ENCODE data around the gene PSME3IP1. TPM values are rescaled to one million over a fixed set of nuclear protein-coding genes. Genes with fewer than 3 reads are reported as not detected.

PSME3IP1 gene
- total RNA-seq, 4 donors from 2014 or later: 64.7 to 96.3 (median 78.9) TPM

DNA sequence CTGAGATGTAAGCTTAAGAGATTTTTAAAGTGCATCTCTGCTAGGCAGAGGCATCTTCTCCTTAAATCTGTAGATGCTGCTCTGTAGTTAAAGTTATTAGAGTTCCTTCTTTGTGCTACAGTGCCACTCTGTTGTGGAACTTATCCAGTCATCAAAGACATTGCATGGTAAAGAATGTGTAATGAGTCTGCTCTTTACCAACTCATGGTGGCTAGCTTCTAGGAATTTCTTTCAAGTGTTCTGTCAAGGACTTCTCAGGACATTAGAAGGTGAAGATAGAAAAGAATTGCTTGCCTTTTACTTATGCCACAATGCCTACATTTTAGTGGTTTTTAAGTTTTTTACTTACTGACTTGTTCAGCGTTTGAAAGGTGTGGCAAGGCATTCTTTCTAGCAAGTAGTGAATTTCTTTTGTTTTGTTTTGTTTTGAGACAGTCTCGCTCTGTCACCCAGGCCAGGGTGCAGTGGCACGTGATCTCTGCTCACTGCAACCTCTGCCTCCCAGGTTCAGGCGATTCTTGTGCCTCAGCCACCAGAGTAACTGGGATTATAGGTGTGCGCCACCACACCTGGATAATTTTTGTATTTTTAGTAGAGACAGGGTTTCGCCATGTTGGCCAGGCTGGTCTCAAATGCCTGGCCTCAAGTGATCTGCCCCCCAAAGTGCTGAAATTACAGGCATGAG is 39.0 kb upstream of the PSME3IP1 start:
- TF ChIP-seq POLR2A (IDR thresholded peaks at IDR 0.05): no peak
- TF ChIP-seq, protein P1, sequence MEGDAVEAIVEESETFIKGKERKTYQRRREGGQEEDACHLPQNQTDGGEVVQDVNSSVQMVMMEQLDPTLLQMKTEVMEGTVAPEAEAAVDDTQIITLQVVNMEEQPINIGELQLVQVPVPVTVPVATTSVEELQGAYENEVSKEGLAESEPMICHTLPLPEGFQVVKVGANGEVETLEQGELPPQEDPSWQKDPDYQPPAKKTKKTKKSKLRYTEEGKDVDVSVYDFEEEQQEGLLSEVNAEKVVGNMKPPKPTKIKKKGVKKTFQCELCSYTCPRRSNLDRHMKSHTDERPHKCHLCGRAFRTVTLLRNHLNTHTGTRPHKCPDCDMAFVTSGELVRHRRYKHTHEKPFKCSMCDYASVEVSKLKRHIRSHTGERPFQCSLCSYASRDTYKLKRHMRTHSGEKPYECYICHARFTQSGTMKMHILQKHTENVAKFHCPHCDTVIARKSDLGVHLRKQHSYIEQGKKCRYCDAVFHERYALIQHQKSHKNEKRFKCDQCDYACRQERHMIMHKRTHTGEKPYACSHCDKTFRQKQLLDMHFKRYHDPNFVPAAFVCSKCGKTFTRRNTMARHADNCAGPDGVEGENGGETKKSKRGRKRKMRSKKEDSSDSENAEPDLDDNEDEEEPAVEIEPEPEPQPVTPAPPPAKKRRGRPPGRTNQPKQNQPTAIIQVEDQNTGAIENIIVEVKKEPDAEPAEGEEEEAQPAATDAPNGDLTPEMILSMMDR (IDR thresholded peaks at IDR 0.05): no peak
- intact Hi-C loops (cut with DNase I): no loop called here
- Histone ChIP-seq H3K36me3 (peaks cover 35 to 38% of the 10 kb centered on the region in 2 donors), H3K4me1 (peaks cover 18 to 28% of the 10 kb centered on the region in 2 donors), H3K27me3 (no peaks in the 10 kb centered on the region), H3K4me3 (replicated peaks in 1 of 3) (no peak overlapping the region), H3K27ac (peak overlapping the region; percentile 33 to 77 (median 54)), H3K9me3 (no peaks in the 10 kb centered on the region)
- peak; percentile 65 to 77 for DNase-seq
- WGBS, 2 donors: 54 to 63% methylated on average over 6 of the region's 6 CpGs

DNA sequence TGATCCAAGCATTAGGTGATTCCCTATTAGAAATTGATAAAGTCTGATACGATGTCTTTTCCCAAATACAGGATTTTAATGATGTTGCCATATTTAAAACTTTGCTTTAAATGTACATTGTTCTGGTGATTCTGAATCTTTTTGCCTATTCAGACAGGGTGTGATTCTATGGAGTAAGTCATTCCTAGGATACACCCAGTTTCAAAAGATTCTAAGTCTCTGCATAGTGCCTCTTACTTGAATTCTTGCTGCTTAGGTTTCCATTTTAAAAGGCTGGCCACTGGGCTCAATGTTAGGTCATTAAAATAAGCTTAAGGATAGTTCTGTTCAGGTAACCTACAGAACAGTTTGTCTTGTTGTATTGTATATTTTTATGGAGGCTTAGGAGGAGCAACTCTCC is 37.2 kb upstream of the PSME3IP1 start:
- Histone ChIP-seq H3K9me3 (no peaks in the 10 kb centered on the region), H3K27ac (peak overlapping the region in 1 of 3 donors; percentile 77), H3K4me1 (peaks cover 18 to 28% of the 10 kb centered on the region in 2 donors), H3K27me3 (no peaks in the 10 kb centered on the region), H3K36me3 (peaks cover 31 to 37% of the 10 kb centered on the region in 2 donors), H3K4me3 (replicated peaks in 1 of 3) (no peak overlapping the region)
- 95 to 97% methylated on average over 1 of the region's 1 CpG for WGBS, 2 donors
- intact Hi-C loops (cut with DNase I): no loop called here
- no peak for TF ChIP-seq POLR2A (IDR thresholded peaks at IDR 0.05)
- TF ChIP-seq, protein P1 (IDR thresholded peaks at IDR 0.05): no peak
- DNase-seq: no peak

DNA sequence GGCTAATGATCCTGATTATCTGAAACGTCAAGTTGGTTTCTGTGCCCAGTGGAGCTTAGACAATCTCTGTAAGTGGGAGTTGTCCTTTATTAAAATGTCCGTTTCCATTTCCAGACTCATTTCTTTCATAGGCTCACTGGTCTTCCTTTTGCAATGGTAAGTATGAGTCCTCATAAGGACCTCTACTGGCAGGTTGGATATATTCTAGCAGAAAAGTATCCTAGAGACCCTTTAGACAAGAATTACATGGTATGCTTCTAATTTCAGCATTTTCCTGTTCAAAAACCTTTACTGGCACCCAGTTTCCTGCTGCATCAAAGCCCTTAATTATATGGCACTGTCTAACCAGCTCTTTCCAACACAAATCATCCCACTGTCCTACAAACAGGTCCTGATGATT is 31.1 kb upstream of the PSME3IP1 start:
- Histone ChIP-seq H3K9me3 (no peaks in the 10 kb centered on the region), H3K36me3 (peaks cover 49 to 54% of the 10 kb centered on the region in 2 donors), H3K4me3 (replicated peaks in 1 of 3) (no peak overlapping the region), H3K4me1 (no peaks in the 10 kb centered on the region), H3K27ac (no peak overlapping the region), H3K27me3 (no peaks in the 10 kb centered on the region)
- intact Hi-C loops (cut with DNase I): no loop called here
- TF ChIP-seq, protein P1 (IDR thresholded peaks at IDR 0.05): no peak
- no peak for TF ChIP-seq POLR2A (IDR thresholded peaks at IDR 0.05)
- 86 to 88% methylated on average over 2 of the region's 2 CpGs for WGBS, 2 donors
- DNase-seq: no peak

DNA sequence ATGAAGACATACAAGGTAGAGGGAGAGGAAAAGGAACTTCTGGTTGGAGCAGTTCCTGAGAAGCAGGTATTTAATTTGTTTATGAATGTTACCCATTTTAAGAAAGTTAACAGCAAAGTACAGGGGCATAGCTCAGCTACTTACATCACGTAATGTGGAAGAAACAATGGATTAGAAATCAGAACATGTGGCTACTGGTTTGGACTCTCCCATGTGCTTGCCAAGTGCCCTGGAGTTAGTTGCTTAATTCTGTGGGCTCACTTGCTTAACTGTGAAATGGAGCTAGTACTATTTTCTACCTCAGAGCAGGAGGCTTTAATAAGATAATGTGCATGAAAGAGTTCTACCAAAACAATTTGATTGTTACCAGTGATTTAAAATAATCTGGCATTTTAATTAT is 27.6 kb upstream of the PSME3IP1 start:
- Histone ChIP-seq H3K4me3 (replicated peaks in 1 of 3) (no peak overlapping the region), H3K9me3 (no peaks in the 10 kb centered on the region), H3K4me1 (no peaks in the 10 kb centered on the region), H3K36me3 (peaks cover 41 to 59% of the 10 kb centered on the region in 2 donors), H3K27ac (no peak overlapping the region), H3K27me3 (no peaks in the 10 kb centered on the region)
- no peak for TF ChIP-seq POLR2A (IDR thresholded peaks at IDR 0.05)
- TF ChIP-seq, protein P1 (IDR thresholded peaks at IDR 0.05): no peak
- intact Hi-C loops (cut with DNase I): no loop called here
- 91 to 94% methylated on average over 1 of the region's 1 CpG for WGBS, 2 donors
- no peak for DNase-seq

DNA sequence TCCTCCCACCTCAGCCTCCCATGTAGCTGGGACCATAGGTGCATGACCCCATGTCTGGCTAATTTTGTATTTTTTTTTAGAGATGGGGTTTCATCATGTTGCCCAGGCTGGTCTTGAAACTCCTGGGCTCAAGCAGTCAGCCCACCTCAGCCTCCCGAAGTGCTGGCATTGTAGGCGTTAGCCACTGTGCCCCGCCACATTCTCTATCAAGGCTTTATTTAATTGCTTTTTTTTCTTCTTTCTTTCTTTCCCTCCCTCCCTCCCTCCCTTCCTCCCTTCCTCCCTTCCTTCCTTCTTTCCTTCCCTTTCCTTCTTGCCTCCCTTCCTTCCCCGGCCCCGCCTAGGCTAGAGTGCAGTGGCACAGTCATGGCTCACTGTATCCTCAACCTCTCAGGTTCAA is 23.9 kb upstream of the PSME3IP1 start:
- no peak for TF ChIP-seq POLR2A (IDR thresholded peaks at IDR 0.05)
- TF ChIP-seq, protein P1 (IDR thresholded peaks at IDR 0.05): no peak
- Histone ChIP-seq H3K4me3 (replicated peaks in 1 of 3) (no peak overlapping the region), H3K27ac (no peak overlapping the region), H3K4me1 (no peaks in the 10 kb centered on the region), H3K9me3 (no peaks in the 10 kb centered on the region), H3K27me3 (no peaks in the 10 kb centered on the region), H3K36me3 (peaks cover 34 to 44% of the 10 kb centered on the region in 2 donors)
- 95 to 98% methylated on average over 5 of the region's 5 CpGs for WGBS, 2 donors
- no peak for DNase-seq
- intact Hi-C loops (cut with DNase I): no loop called here
